ENCODE results near the gene PIP5K1C.
"Not testable (repeated sequence)": the region's sequence is repeated elsewhere in the genome, so short reads cannot be mapped to it uniquely, and the experiment has no call there.

PIP5K1C gene

DNA sequence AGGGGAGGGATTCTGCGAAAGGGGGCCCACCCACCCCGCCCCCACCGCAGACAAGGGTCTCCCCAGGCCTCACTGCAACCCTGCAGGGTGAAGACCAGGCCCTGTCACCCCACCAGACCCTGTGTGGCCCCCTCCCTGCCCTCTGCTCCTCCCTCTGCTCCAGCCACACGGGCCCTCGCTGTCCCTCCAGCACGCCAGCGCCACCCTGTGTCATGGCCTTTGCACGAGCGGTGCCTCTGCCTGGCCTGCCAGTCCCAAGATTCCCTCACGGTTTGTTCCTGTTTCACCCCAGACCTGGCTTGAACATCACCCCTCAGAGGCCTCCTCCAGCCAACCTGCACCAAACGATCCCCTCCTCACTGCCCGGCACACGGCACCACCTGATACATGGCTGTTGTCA, 27.3 kb downstream of the PIP5K1C start:
- no peak for DNase-seq

DNA sequence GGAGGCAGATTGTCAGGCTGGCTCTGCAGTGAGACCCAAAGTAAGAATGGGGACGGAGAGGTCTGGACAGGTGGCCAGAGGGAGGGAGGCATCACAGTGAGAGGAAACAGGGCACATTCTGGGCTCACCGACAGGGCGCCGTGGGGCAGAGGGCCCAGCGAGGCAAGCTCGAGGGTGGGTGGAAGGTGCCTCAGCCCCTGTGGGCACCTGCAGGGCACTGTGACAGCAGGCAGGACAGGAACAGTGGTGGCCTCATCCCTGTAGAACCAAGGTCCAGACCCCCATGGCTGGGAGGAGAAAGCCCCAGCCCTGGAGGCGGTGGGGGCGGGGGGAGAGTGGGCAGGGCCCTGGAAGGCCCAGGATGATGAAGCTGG, 27.7 kb downstream of the PIP5K1C start:
- DNase-seq = no peak

GRCh38 chr19:3671680-3672574, 28.3 kb downstream of the PIP5K1C start:
- no peak for DNase-seq

DNA sequence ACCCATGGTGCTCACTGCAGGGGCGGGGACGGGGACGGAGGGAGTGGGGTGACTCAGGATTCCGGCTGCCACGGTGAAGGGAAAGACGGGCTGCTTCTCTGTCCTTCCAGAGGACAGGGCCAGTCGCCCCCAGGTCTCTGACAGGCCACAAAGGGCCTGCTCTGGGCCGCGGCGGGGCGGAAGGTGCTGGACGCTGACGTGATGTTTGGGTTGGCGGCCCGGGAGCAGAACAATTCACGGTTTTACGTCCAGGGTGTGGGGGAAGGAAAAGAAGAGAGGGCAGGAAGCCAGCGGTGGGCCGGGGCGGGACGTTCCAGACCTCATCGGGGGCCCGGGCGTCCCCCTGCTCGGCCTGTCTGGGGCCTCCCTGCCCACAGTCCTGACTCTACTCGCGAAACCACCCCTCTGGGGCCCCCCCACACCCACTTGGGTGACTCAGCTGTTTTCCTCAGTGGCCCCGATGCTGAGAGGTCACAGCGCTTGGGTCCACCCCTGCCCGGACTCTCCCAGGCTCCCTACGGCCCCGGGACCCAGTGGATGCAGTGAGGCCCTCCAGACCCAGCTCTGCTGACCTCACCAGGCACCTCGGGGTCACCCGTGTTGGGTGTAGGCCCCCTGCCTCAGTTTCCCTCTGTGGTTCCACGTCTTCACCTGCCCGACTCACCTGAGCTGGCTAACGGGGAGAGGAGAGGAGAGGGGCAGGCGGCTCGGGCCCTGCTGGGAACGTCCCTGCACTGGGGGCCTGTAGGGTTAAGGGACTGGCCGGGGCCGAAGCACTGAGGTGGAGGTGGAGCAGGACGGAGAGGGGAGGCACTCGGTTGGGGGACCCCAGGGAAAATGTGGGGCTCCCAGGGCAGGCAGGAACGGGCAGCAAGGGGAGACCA, 29.2 kb downstream of the PIP5K1C start:
- no peak for DNase-seq

GRCh38 chr19:3669947-3670795, 30.1 kb downstream of the PIP5K1C start:
- DNase-seq = no peak

DNA sequence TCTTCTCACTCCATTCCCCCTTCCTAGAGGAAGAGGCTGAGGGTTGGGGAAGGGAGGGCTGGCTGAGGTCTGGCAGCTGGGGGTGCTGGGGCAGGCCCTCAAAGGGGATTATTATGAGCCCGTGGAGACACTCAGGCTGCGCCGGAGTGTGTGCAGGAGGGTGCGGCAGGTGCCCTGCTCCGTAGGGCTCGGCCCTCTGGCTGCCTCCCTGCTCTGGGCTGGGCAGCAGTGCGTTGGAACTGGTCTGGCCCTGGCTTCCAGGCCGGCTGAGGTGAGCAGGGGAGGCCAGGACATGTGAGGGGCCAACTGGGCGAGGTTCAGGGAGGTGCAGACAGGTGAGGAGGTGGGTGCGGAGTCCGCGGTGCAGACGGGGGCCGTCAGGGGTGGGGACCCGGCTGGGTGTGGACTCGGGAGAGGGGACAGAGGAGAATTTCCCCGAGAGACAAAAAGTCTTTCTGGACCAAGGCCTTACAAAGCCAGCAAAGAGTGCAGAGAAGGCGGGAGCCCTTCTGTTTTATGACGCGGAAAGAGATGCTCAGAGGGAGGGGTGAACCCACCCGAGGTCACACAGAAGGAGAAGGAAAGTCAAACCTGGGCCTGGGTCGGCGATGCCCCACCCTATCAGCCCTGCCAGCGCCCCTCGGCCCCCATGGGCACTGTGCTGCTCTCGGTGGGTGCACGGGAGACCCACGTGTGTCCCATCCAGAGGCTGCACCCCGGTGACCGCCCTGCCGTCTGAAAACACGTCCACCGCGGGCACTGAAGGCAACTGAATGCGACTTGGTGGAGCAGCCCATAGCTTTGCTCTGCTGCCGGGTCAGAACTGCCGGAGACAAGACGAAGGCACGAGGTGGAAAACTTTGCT, 31.0 kb downstream of the PIP5K1C start:
- DNase-seq = no peak

- DNase-seq = no peak
Observed at GRCh38 chr19:3668331-3669081, 31.8 kb downstream of the PIP5K1C start.

GRCh38 chr19:3667766-3668165, 32.5 kb downstream of the PIP5K1C start:
- no peak for DNase-seq

DNA sequence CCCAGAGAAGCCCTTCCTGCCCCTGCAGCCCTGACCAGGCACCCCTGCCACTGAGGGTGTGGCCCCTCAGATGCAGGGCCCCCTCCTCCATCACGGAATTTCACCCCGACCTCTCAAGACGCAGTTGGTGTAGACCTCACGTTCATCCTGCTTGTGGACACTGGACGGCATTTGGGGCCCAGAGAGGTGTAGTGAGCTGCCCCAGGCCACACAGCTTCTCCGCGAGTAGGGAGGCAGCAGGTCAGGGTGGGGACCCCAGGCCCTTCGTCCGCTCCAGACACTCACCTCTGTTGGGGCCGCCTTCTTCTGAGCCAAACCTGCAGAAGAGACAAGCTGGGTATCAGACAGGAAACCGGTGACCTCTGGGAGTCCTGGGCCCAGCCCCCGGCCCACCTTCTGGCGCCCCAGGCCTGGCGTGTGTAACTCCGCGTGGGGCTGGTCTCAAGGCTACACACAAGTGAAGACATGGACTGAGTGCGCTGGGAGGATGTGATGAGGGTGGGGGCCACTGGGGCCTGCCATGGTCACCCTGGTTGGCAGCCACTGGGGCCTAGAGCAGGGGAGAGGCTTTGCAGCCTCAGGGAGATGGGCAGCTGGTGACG, 33.1 kb downstream of the PIP5K1C start:
- DNase-seq = no peak

GRCh38 chr19:3666545-3666856, 33.8 kb downstream of the PIP5K1C start:
- DNase-seq = not testable (repeated sequence)

DNA sequence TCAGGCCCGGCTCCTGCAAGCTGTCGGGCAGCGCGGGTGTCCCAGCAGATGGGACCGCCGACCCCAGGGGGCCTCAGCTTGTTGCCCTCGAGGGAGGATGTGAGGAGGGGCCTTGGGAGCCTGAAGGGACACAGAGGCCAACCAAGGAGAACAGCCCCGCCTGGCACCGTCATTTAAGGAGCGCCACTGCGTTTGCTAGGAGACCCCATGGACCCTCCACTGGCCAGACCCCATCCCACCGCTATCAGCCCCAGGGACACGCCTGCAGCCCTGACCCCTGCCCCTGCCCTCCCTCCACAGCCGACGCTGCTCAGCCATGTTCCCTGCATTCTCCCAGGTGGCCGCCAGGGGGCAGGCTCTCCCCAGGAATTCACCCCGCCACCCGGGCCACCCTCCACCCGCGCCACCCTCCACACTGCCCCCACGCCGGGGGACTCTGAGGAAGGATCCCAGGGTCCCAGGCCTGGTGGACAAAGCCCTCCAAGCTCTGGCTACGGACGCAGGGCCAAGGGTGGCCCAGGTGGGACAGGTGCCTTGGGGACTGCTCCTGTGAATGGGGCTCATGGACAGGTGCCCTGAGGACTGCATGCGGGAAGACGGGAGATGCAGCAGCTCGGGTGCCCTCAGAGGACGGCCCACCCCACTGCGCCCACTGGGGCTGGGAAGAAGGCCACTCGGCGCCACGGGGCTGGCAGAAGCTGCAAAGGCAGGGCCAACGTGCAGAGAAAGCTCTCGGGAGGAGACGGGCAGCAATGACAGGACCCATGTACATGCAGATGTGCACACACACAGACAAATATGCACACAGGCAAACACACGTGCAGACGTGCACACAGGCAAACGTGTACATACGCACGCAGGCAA, 34.4 kb downstream of the PIP5K1C start:
- DNase-seq = no peak

DNA sequence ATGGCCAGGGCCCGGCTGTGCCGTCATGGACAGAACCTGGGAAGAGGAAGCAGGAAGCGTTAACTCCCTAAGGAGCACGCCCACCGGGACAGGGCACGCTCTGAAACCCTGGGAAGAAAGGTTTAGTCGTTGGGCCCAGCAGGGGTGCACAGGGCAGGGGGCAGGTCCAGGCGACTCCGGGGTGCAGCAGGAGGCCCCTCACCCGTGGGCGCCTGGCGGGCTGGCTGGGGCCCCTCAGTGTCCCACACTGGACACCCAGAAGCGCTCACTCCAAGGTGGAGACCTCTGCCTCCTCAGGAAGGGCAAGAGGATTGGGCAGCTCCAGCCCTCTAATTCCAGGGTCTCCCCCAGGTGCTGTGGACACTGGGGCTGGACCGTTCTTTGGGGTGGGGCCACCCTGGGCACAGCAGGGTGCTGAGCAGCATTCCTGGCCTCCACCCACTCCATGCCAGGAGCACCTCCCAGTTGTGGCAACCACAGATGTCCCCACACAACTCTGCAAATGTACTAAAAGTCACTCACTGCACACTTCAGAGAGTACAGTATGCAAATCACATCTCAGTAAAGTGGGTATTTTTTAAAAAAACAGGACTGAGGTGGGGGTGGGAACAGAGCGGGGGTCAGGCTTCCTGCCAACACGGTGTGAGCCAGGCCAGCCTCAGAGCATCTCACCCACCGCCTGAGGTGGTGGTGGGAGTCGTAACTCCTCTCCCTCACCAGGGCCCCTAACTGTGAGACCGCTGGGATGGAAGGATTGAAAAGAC, 35.2 kb downstream of the PIP5K1C start:
- no peak for DNase-seq

GRCh38 chr19:3663838-3664237, 36.4 kb downstream of the PIP5K1C start:
- DNase-seq = no peak

- no peak for DNase-seq
Observed at GRCh38 chr19:3661284-3662238, 38.7 kb downstream of the PIP5K1C start.

GRCh38 chr19:3660493-3661219, 39.6 kb downstream of the PIP5K1C start:
- DNase-seq = no peak

DNA sequence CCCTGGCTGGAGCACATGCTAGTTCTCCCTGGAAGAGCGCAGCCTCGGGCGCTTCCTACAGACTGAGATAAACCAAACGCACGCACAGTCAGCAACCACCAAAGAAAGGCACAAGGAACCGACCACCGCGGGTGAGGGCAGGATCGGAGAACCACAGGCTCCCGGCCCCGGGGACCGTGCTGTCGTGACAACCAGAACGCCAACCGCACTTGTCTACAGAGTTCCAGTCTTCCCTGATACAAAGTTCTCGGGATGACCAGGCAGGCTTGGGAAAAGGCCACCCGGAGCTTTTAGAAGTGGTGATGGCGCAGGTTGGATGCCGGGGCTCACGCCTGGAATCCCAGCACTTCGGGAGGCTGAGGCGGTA, 40.5 kb downstream of the PIP5K1C start:
- no peak for DNase-seq
